OCI-LY1 (cell line): Measurements from ENCODE around the gene SNAI1.

Source experiments
- H2AFZ ChIP-seq: fragments of 200-600 bp; sonication (generic), shearing (Covaris generic); 2 replicates; pipeline ENCODE4 v1.6.0; 2014; ENCODE audit warnings: antibody characterized with exemption, mild to moderate bottlenecking, low read length
- H3F3A ChIP-seq: fragments of 200-600 bp; sonication (generic), shearing (Covaris generic); 2 replicates; pipeline ENCODE4 v1.6.0; 2014; ENCODE audit warnings: mild to moderate bottlenecking, antibody characterized with exemption, low read length, moderate library complexity; ENCODE audit not compliant: insufficient read depth
- H3K27ac ChIP-seq: fragments of 200-600 bp; sonication (generic); 2 replicates; pipeline ENCODE4 v1.5.1; 2014; ENCODE audit warnings: low read length, mixed run types, mild to moderate bottlenecking, low read depth; ENCODE audit not compliant: poor library complexity, severe bottlenecking
- H3K27me3 ChIP-seq: fragments of 200-600 bp; sonication (generic); 2 replicates; pipeline ENCODE4 v1.6.0; 2014; ENCODE audit warnings: antibody characterized with exemption, mild to moderate bottlenecking, low read length, moderate library complexity; ENCODE audit not compliant: insufficient read depth
- H3K36me3 ChIP-seq: fragments of 200-600 bp; sonication (generic); 2 replicates; pipeline ENCODE4 v1.6.1; 2014; ENCODE audit warnings: mild to moderate bottlenecking, antibody characterized with exemption, low read length, moderate library complexity, mixed read lengths; ENCODE audit not compliant: insufficient read depth
- H3K4me1 ChIP-seq: fragments of 200-600 bp; sonication (generic); 2 replicates; pipeline ENCODE4 v1.5.1; 2014; ENCODE audit warnings: mild to moderate bottlenecking, low read length, moderate library complexity; ENCODE audit not compliant: insufficient read depth, severe bottlenecking
- H3K4me2 ChIP-seq: fragments of 200-600 bp; sonication (generic), shearing (Covaris generic); 2 replicates; pipeline ENCODE4 v1.6.1; 2014; ENCODE audit warnings: low read length
- H3K4me3 ChIP-seq: fragments of 200-600 bp; sonication (generic); 2 replicates; pipeline ENCODE4 v1.5.1; 2014; ENCODE audit warnings: low read length, low read depth, mild to moderate bottlenecking, mixed read lengths; ENCODE audit not compliant: poor library complexity, severe bottlenecking
- H3K79me2 ChIP-seq: fragments of 200-600 bp; shearing (Covaris generic); 2 replicates; pipeline ENCODE4 v1.6.1; 2016; ENCODE audit warnings: mixed run types, low read length, mixed read lengths; ENCODE audit not compliant: insufficient read depth
- H3K9ac ChIP-seq: fragments of 200-600 bp; sonication (generic), shearing (Covaris generic); 2 replicates; pipeline ENCODE4 v1.6.1; 2014; ENCODE audit warnings: mild to moderate bottlenecking, low read length, mixed read lengths
- H3K9me2 ChIP-seq: fragments of 200-600 bp; sonication (generic), shearing (Covaris generic); 2 replicates; pipeline ENCODE4 v1.6.1; 2014; ENCODE audit warnings: low read depth, mild to moderate bottlenecking, low read length, mixed read lengths
- H3K9me3 ChIP-seq: fragments of 200-600 bp; shearing (Covaris generic); 2 replicates; pipeline ENCODE4 v1.6.1; 2014; ENCODE audit warnings: low read length, mixed read lengths
- H4K20me1 ChIP-seq: fragments of 200-600 bp; sonication (generic), shearing (Covaris generic); 2 replicates; pipeline ENCODE4 v1.6.0; 2016; ENCODE audit warnings: mild to moderate bottlenecking, low read length; ENCODE audit not compliant: insufficient read depth
- CTCF ChIP-seq: fragments of 200-600 bp; sonication (generic), shearing (Covaris generic); IDR thresholded peaks from 2 replicates; pipeline ENCODE4 v1.5.1; 2017; ENCODE audit warnings: mild to moderate bottlenecking, antibody characterized with exemption, low read length, moderate library complexity, mixed read lengths
- EZH2 ChIP-seq: fragments of 200-600 bp; sonication (generic), shearing (Covaris generic); IDR thresholded peaks from 2 replicates; pipeline ENCODE4 v1.8.0; 2017; ENCODE audit warnings: borderline replicate concordance, mixed run types, mild to moderate bottlenecking, antibody characterized with exemption, low read length, moderate library complexity, mixed read lengths

SNAI1 gene

DNA sequence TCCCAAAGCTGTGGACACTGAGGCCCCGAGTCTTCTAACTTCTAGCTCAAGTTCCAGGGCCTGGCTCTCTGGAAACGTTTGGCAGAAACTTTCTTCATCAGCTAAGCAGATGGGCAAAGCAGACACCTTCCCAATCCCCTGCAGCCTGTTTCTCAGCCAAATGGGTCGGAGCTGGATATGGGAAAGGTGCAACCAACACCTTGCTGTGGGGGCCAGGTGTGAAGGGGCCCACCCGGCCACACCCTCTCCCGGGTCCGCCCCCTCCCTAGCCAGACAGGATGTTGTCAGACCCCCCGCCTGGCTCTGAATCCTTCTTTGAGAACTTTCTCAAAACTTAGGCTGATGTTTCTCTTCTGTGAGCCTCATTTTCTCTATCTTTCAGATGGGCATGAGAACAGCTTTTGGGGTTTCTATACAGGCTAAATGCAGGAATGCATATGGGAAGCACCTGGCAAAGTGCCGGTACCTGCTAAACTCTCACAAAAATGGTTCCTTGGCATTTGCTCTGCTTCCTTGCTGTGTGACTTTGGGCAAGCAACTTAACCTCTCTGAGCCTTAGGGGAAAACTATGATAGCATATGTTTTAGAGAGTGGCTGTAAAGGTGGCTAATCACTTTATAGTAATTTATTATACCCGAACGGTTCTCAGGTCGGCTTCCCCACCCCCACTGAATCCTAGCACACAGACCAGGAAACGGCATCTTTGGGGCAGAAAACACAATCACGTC, 1.8 kb downstream of the SNAI1 start:
- Histone ChIP-seq H3K4me1 (peaks cover 32% of the 10 kb centered on the region), H3K4me2 (peak overlapping the region; percentile 22; the same call in 1 of the 2 replicates), H3F3A (no peaks in the 10 kb centered on the region), H3K9ac (no peak overlapping the region), H3K79me2 (no peaks in the 10 kb centered on the region), H3K4me3 (no peak overlapping the region), H2AFZ (no peak overlapping the region), H4K20me1 (no peaks in the 10 kb centered on the region), H3K27ac (no peak overlapping the region), H3K9me3 (no peaks in the 10 kb centered on the region), H3K36me3 (no peaks in the 10 kb centered on the region), H3K27me3 (no peaks in the 10 kb centered on the region; the same call in 1 of the 2 replicates), H3K9me2 (no peaks in the 10 kb centered on the region)
- no peak for TF ChIP-seq EZH2
- TF ChIP-seq CTCF, result no peak

GRCh38 chr20:49985157-49985556, 2.4 kb downstream of the SNAI1 start:
- Histone ChIP-seq H3K9me3 (no peaks in the 10 kb centered on the region), H3K4me1 (peaks cover 27% of the 10 kb centered on the region), H3K79me2 (no peaks in the 10 kb centered on the region), H3K9me2 (no peaks in the 10 kb centered on the region), H4K20me1 (no peaks in the 10 kb centered on the region), H3K36me3 (no peaks in the 10 kb centered on the region), H3K9ac (no peak overlapping the region), H3K4me3 (no peak overlapping the region), H3K4me2 (no peak overlapping the region), H3K27me3 (no peaks in the 10 kb centered on the region; the same call in 1 of the 2 replicates), H3F3A (no peaks in the 10 kb centered on the region), H2AFZ (no peak overlapping the region), H3K27ac (no peak overlapping the region)
- TF ChIP-seq EZH2, result no peak
- TF ChIP-seq CTCF, result no peak

- H3K79me2 ChIP-seq, result no peaks in the 10 kb centered on the region
- no peak overlapping the region for H3K27ac ChIP-seq
- H3F3A ChIP-seq, result no peaks in the 10 kb centered on the region
- H3K4me2 ChIP-seq, result no peak overlapping the region
- no peak overlapping the region for H3K4me3 ChIP-seq
- H3K9ac ChIP-seq, result no peak overlapping the region
- H2AFZ ChIP-seq, result no peak overlapping the region
- peaks cover 27% of the 10 kb centered on the region for H3K4me1 ChIP-seq
- H4K20me1 ChIP-seq, result no peaks in the 10 kb centered on the region
- H3K9me3 ChIP-seq, result no peaks in the 10 kb centered on the region
- TF ChIP-seq EZH2 (no peak), CTCF (no peak)
- H3K36me3 ChIP-seq, result no peaks in the 10 kb centered on the region
- no peaks in the 10 kb centered on the region; the same call in 1 of the 2 replicates for H3K27me3 ChIP-seq
- no peaks in the 10 kb centered on the region for H3K9me2 ChIP-seq
These were observed 2.8 kb downstream of the SNAI1 start for GRCh38 chr20:49985617-49986016.
